Lower lobe of right lung (tissue), 2 donors: ENCODE measurements around the gene GOLGB1. TPM values are rescaled to one million over a fixed set of nuclear protein-coding genes. Genes with fewer than 3 reads are reported as not detected.

Experiments used
- ATAC-seq, 2 donors: fragments of 200-7000 bp; cut with Tn5 transposase; one replicate each; pipeline ENCODE4 v1.9.1; 2020 to 2022; ENCODE audit warnings: mild to moderate bottlenecking in 2 of 2, moderate library complexity in 2 of 2
- DNase-seq: peaks from one replicate; pipeline ENCODE4 v3.0.0-alpha.2; 2020
- H3K27ac ChIP-seq: fragments of 200-600 bp; one replicate; pipeline ENCODE4 v1.8.0; 2022
- H3K27me3 ChIP-seq: fragments of 200-600 bp; one replicate; pipeline ENCODE4 v1.8.0; 2022; ENCODE audit warnings: low read depth
- H3K36me3 ChIP-seq: fragments of 200-600 bp; one replicate; pipeline ENCODE4 v1.8.0; 2022; ENCODE audit warnings: mild to moderate bottlenecking
- H3K4me1 ChIP-seq: fragments of 200-600 bp; one replicate; pipeline ENCODE4 v1.8.0; 2022
- H3K4me3 ChIP-seq: fragments of 200-600 bp; one replicate; pipeline ENCODE4 v1.8.0; 2022; ENCODE audit warnings: mild to moderate bottlenecking
- H3K9me3 ChIP-seq: fragments of 200-600 bp; one replicate; pipeline ENCODE4 v1.8.0; 2022
- intact Hi-C: fragments of 100-400 bp; cut with DNase I; formaldehyde crosslinking; loops from one replicate; pipeline ENCODE4 v1.11.0; 2022
- total RNA-seq: library from RNA; stranded (reverse); fragmentation: NEBNext Ultra II Directional; extraction: Animal tissue kit (Norgen Biotek cat#: 25700); gene quantifications from one replicate; pipeline ENCODE4 v1.2.1, GENCODE V29; 2021
- TF ChIP-seq, protein P1 (sequence below): fragments of 200-600 bp; IDR thresholded peaks from one replicate; pipeline ENCODE4 v1.8.0; 2022; ENCODE audit warnings: antibody characterized with exemption, mild to moderate bottlenecking
- donor health status: DM: no; HTN: yes; CAD: no; lungs with severe emphysema.

Gene GOLGB1
- total RNA-seq, 1 donor from 2014 or later = 55.4 TPM

DNA sequence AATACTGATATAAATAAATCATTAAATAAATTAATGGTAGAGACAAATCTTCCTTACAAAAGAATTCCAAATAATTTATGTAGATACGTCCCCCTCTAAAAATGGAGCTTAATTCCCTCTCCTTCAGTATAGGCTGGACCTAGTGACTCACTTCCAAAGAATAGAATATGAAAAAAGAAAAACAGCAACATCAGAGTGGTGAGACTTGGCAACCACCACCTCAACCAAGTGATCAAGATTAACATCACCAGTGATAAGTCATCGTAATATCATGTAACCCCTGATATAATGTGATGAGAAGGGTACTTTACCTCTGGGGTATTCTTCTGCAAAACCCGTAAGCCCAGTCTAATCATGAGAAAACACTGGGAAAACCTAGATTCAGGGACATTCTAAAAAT lies 13.4 kb downstream of the GOLGB1 start:
- peaks cover 8% of the 10 kb centered on the region for H3K4me1 ChIP-seq
- ATAC-seq (no peak), DNase-seq (no peak)
- TF ChIP-seq, protein P1, sequence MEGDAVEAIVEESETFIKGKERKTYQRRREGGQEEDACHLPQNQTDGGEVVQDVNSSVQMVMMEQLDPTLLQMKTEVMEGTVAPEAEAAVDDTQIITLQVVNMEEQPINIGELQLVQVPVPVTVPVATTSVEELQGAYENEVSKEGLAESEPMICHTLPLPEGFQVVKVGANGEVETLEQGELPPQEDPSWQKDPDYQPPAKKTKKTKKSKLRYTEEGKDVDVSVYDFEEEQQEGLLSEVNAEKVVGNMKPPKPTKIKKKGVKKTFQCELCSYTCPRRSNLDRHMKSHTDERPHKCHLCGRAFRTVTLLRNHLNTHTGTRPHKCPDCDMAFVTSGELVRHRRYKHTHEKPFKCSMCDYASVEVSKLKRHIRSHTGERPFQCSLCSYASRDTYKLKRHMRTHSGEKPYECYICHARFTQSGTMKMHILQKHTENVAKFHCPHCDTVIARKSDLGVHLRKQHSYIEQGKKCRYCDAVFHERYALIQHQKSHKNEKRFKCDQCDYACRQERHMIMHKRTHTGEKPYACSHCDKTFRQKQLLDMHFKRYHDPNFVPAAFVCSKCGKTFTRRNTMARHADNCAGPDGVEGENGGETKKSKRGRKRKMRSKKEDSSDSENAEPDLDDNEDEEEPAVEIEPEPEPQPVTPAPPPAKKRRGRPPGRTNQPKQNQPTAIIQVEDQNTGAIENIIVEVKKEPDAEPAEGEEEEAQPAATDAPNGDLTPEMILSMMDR = no peak
- H3K4me3 ChIP-seq = no peak overlapping the region
- no peaks in the 10 kb centered on the region for H3K27me3 ChIP-seq
- H3K36me3 ChIP-seq = no peaks in the 10 kb centered on the region
- no peaks in the 10 kb centered on the region for H3K9me3 ChIP-seq
- H3K27ac ChIP-seq = no peak overlapping the region
- intact Hi-C loops = no loop called here

DNA sequence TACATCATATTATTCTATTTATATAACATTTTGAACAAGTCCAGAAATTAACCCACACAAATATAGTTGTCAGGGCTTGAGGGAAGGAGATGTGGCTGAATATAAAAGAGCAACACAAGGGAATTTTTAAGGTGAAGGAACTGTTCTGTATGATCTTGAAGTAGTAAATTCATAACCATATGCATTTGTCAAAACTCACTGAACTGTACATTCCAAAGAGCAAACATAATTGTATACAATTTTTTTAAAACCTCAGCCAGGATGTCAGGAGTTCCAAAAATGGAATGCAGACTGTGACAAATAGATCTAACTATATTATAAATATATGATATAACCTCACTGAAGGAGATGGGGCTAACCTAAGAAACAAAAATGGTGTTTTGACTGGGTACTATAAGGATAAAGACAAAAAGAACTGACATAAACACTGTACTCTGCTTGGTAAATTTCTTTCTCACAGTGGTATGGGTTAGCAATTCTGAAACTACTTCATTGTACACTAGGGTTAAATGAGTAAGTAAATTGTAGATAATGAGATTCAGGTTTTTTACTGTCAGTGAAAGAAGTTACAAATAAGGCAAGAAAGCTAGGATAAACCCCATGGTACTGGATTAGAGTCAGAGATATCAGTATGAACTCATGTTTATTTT lies 14.4 kb downstream of the GOLGB1 start:
- peaks cover 13% of the 10 kb centered on the region for H3K4me1 ChIP-seq
- ATAC-seq (no peak), DNase-seq (no peak)
- no peaks in the 10 kb centered on the region for H3K27me3 ChIP-seq
- no peaks in the 10 kb centered on the region for H3K36me3 ChIP-seq
- H3K4me3 ChIP-seq = no peak overlapping the region
- TF ChIP-seq, protein P1 = no peak
- intact Hi-C loops = no loop called here
- H3K27ac ChIP-seq = no peak overlapping the region
- no peaks in the 10 kb centered on the region for H3K9me3 ChIP-seq

DNA sequence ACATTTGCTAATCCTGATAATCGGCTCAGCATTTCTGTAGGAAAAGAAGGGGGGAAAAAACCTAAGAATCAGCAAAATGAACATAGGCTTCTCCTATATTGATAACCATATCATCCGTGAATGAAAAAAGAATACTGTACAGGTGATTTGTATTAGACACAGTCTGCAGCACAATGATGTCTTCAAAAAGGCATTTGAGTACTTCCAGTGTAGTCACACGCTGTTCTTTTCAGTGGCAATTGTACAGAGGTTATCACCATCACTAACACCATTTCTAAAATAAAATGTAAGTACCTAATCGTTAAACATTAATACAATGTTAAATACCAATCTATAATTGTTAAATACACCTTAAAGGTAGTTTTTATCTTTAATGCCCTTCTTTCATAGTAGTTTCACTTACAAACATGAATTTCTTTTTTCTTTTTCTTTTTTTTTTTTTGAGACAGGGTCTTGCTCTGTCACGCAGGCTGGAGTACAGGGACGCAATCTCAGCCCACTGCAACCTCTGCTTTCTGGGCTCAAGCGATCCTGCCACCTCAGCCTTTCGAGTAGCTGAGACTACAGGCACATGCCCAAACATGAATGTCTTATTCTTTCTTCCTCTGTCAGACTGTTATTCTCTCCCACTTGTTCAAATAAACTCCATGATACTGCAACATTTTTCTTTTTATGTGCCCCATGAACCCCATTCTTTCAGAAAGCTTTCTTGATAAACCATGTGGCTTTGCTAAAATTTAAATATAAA lies 18.4 kb downstream of the GOLGB1 start:
- Histone ChIP-seq H3K27ac (no peak overlapping the region), H3K36me3 (peaks cover 40% of the 10 kb centered on the region), H3K9me3 (no peaks in the 10 kb centered on the region), H3K4me1 (peaks cover 13% of the 10 kb centered on the region), H3K27me3 (no peaks in the 10 kb centered on the region), H3K4me3 (no peak overlapping the region)
- DNase-seq = no peak
- intact Hi-C loops = no loop called here
- TF ChIP-seq, protein P1 = no peak
- ATAC-seq = no peak

DNA sequence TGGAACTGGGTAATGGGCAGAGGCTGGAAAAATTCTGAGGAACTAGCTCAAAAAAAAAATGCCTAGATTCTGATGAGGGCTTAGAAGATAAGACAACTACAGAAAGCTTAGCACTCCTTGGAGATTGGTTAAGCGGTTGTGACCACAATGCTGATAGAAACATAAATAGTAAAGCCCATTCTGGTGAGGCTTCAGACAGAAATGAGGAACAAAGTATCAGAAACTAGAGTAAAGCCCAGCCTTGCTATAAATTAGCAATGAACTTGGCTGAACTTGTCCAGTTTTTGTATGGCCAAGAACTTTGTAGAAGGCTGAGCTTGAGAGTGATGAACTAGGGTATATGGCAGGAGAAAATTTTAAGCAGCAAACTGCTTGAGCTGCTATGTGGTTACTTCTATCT lies 25.4 kb downstream of the GOLGB1 start:
- TF ChIP-seq, protein P1 = no peak
- Histone ChIP-seq H3K36me3 (peaks cover 100% of the 10 kb centered on the region), H3K27ac (no peak overlapping the region), H3K4me3 (no peak overlapping the region), H3K27me3 (no peaks in the 10 kb centered on the region), H3K4me1 (no peaks in the 10 kb centered on the region), H3K9me3 (no peaks in the 10 kb centered on the region)
- no peak for ATAC-seq
- DNase-seq = no peak
- intact Hi-C loops = no loop called here

DNA sequence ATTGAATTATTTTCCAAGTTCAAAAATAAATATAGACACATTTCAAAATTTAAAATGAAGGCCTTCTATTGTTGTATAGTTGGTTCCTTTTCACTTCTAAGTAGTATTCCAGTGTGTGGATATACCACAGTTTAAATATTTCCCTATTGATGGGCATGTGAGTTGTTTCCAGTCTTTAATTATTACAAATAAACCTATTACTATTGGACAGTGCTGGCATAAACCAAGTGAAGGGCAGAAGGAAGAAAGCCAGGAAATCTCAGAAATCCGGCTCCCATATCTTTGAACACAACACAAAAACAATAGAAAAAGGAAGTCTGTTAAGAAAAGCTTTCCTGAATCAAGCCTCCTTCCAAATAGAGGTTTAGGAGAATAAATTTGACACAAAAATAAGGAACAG lies 26.1 kb downstream of the GOLGB1 start:
- peaks cover 100% of the 10 kb centered on the region for H3K36me3 ChIP-seq
- H3K4me3 ChIP-seq = no peak overlapping the region
- no peak for ATAC-seq
- no peaks in the 10 kb centered on the region for H3K27me3 ChIP-seq
- H3K27ac ChIP-seq = no peak overlapping the region
- no peak for DNase-seq
- H3K9me3 ChIP-seq = no peaks in the 10 kb centered on the region
- intact Hi-C loops = no loop called here
- TF ChIP-seq, protein P1 = no peak
- no peaks in the 10 kb centered on the region for H3K4me1 ChIP-seq
